ENCODE results near the gene CST7. TPM values are rescaled to one million over a fixed set of nuclear protein-coding genes. Genes with fewer than 3 reads are reported as not detected.

CST7 gene
- total RNA-seq, 1 experiment from 2014 or later: not detected

DNA sequence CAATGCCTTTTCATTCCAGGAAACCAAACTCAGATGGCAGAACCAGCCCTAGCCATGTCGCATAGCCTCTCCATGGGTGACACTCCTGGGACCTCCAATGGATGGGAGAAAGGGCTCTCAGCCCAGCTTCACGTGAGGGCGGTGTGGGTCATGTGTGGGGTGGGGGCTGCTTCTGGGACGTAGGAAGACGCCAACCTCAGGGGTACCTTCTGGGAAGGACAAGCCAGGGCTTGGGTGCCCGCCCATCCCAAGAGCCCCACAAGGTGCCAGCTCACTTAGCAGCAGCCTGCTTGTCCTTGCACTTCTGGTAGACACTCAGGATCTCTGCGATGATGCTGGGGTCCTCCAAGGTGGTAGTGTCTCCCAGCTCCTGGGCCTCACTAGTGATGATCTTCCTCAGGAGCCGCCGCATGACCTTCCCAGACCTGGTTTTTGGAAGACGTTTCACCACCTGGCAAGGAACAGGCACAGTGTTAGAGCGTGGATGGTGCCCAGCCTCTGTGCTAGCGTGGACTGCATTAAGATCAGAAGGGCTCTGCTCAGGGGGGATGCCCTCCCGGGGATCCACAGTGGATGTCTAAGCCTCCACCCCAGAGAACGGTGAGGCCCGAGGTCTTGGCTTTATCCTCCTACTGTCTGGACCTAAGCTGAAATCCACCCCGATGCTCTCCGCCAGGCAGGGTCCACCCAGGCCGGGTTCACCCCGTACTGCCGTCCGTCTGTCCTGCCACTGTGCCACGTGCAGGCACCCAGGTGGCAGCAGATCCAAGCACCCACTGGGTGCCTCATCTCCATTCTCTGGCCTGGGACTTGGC lies 58.6 kb downstream of the CST7 start:
- POLR2A ChIA-PET: no interaction called here
- Histone ChIP-seq H3K79me2 (ENCODE audit: insufficient read depth, low read length) (no peaks in the 10 kb centered on the region), H3K36me3 (ENCODE audit: control insufficient read depth in 1 of 2, insufficient read depth in 2 of 2, low read length in 2 of 2) (no peaks in the 10 kb centered on the region), H3K4me2 (ENCODE audit: low read length) (no peak overlapping the region), H3K4me3 (replicated peaks in 1 of 2; ENCODE audit: low read depth in 1 of 2, low read length in 2 of 2) (no peak overlapping the region), H3K9me3 (ENCODE audit: control insufficient read depth in 1 of 2, insufficient read depth in 1 of 2, low read depth in 1 of 2, low read length in 2 of 2) (no peaks in the 10 kb centered on the region), H2AFZ (ENCODE audit: low read depth, low read length, poor library complexity, severe bottlenecking) (no peak overlapping the region), H3K9me2 (ENCODE audit: insufficient read depth) (no peaks in the 10 kb centered on the region), H3K4me1 (ENCODE audit: control insufficient read depth in 1 of 2, insufficient read depth in 2 of 2, low read length in 2 of 2) (no peaks in the 10 kb centered on the region), H4K20me1 (ENCODE audit: insufficient read depth) (no peaks in the 10 kb centered on the region), H3K9ac (ENCODE audit: low read length) (no peak overlapping the region), H3K27me3 (ENCODE audit: insufficient read depth, low read length) (peaks cover 6% of the 10 kb centered on the region; the same call in 1 of the 2 replicates), H3K27ac (ENCODE audit: low read depth, low read length) (no peak overlapping the region)
- intact Hi-C loops (cut with micrococcal nuclease): no loop called here
- DNase-seq (ENCODE audit: low read depth, low spot score) (no peak), ATAC-seq (no peak)
- no peak for TF ChIP-seq SRF (IDR thresholded peaks at IDR 0.05; ENCODE audit: low read depth)
- TF ChIP-seq, protein P1, sequence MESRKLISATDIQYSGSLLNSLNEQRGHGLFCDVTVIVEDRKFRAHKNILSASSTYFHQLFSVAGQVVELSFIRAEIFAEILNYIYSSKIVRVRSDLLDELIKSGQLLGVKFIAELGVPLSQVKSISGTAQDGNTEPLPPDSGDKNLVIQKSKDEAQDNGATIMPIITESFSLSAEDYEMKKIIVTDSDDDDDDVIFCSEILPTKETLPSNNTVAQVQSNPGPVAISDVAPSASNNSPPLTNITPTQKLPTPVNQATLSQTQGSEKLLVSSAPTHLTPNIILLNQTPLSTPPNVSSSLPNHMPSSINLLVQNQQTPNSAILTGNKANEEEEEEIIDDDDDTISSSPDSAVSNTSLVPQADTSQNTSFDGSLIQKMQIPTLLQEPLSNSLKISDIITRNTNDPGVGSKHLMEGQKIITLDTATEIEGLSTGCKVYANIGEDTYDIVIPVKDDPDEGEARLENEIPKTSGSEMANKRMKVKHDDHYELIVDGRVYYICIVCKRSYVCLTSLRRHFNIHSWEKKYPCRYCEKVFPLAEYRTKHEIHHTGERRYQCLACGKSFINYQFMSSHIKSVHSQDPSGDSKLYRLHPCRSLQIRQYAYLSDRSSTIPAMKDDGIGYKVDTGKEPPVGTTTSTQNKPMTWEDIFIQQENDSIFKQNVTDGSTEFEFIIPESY (IDR thresholded peaks at IDR 0.05; ENCODE audit: extremely low read depth, insufficient replicate concordance, low read length): no peak
- no peak for TF ChIP-seq REST (IDR thresholded peaks at IDR 0.05; ENCODE audit: low read depth)
- no peak for TF ChIP-seq YY1 (IDR thresholded peaks at IDR 0.05; ENCODE audit: extremely low read depth, insufficient replicate concordance, low read depth, low read length)
- TF ChIP-seq EZH2 (IDR thresholded peaks at IDR 0.05): no peak
- no peak for TF ChIP-seq ZNF274 (IDR thresholded peaks at IDR 0.05; ENCODE audit: low read depth, low read length)
- no peak for TF ChIP-seq ZFX (IDR thresholded peaks at IDR 0.05)
- TF ChIP-seq JUND (IDR thresholded peaks at IDR 0.05): no peak
- TF ChIP-seq SP1 (IDR thresholded peaks at IDR 0.05; ENCODE audit: low read depth): no peak
- no peak for TF ChIP-seq POLR2A (IDR thresholded peaks at IDR 0.05; ENCODE audit: borderline replicate concordance, extremely low read depth, insufficient read depth, insufficient read length)
- TF ChIP-seq EGR1 (IDR thresholded peaks at IDR 0.05; ENCODE audit: low read depth): no peak
- TF ChIP-seq SIN3A (IDR thresholded peaks at IDR 0.05; ENCODE audit: low read depth): no peak
- TF ChIP-seq TCF7L2 (IDR thresholded peaks at IDR 0.05; ENCODE audit: borderline replicate concordance, extremely low read depth, insufficient read depth, insufficient read length): no peak
- TF ChIP-seq EZH2phosphoT487 (IDR thresholded peaks at IDR 0.05; ENCODE audit: borderline replicate concordance): no peak
- no peak for TF ChIP-seq CEBPB (IDR thresholded peaks at IDR 0.05; ENCODE audit: low read depth)
- BruUV-seq (replicated peaks): no TSS peak
- CTCF ChIA-PET: no interaction called here
- RAD21 ChIA-PET (ENCODE audit: low non-redundant PET in 1 of 2, low total read pairs in 2 of 2, uncharacterized antibody in 2 of 2, unreplicated experiment in 2 of 2): no interaction called here
